Aorta (tissue), 5 donors: ENCODE measurements around the gene DIAPH3. TPM values are rescaled to one million over a fixed set of nuclear protein-coding genes. Genes with fewer than 3 reads are reported as not detected.

Experiments used
- ATAC-seq: fragments of 200-7000 bp; cut with Tn5 transposase; one replicate; pipeline ENCODE4 v1.9.1; 2022; ENCODE audit warnings: moderate library complexity; ENCODE audit not compliant: low FRiP score
- DNase-seq, 2 donors: peaks; one replicate each; pipeline ENCODE4 v3.0.0-alpha.2; 2020
- H3K27ac ChIP-seq, 2 donors: one replicate each; pipeline ENCODE4 v1.5.1; 2013; ENCODE audit warnings: low read length in 2 of 2, mild to moderate bottlenecking in 2 of 2, moderate library complexity in 2 of 2, control low read depth in 1 of 2, inconsistent platforms in 1 of 2, low read depth in 1 of 2
- H3K27me3 ChIP-seq, 2 donors: one replicate each; pipeline ENCODE4 v1.6.1; 2013; ENCODE audit warnings: control low read depth in 1 of 2, low read length in 1 of 2, mild to moderate bottlenecking in 1 of 2, moderate library complexity in 1 of 2; ENCODE audit not compliant: insufficient read depth in 2 of 2, control insufficient read depth in 1 of 2
- H3K36me3 ChIP-seq, 2 donors: one replicate each; pipeline ENCODE4 v1.6.1; 2013; ENCODE audit warnings: control low read depth in 1 of 2, low read length in 1 of 2, mild to moderate bottlenecking in 1 of 2; ENCODE audit not compliant: insufficient read depth in 2 of 2, control insufficient read depth in 1 of 2
- H3K4me1 ChIP-seq, 2 donors: one replicate each; pipeline ENCODE4 v1.6.1; 2013; ENCODE audit warnings: low read length in 2 of 2, control low read depth in 1 of 2, mild to moderate bottlenecking in 1 of 2, moderate library complexity in 1 of 2; ENCODE audit not compliant: insufficient read depth in 2 of 2, control insufficient read depth in 1 of 2
- H3K4me3 ChIP-seq, 2 donors: one replicate each; pipeline ENCODE4 v1.5.1; 2013; ENCODE audit warnings: low read length in 2 of 2, control low read depth in 1 of 2, mild to moderate bottlenecking in 1 of 2
- H3K9me3 ChIP-seq: one replicate; pipeline ENCODE4 v1.6.1; 2013; ENCODE audit warnings: mild to moderate bottlenecking, low read length; ENCODE audit not compliant: control insufficient read depth
- WGBS, 2 donors: extraction: QIAGEN DNeasy Blood & Tissue Kit; methylation state at CpG; one replicate each; pipeline ENCODE4 v1.1.7; 2013; 5-methylcytosine and 5-hydroxymethylcytosine counted together
- intact Hi-C, 2 donors: fragments of 100-400 bp; cut with DNase I; formaldehyde crosslinking; loops; one replicate each; pipeline versions ENCODE4 v1.14.2 to v1.15.0; 2022
- polyA plus RNA-seq, 2 donors: library from polyadenylated mRNA; stranded (reverse); fragments of 200-250 nt; gene quantifications; one replicate each; pipeline ENCODE4 v1.2.3, GENCODE V29; 2013
- total RNA-seq, 2 donors: library from RNA; stranded (reverse); fragmentation: NEBNext Ultra II Directional; extraction: Animal tissue kit (Norgen Biotek cat#: 25700); gene quantifications; one replicate each; pipeline ENCODE4 v1.2.1, GENCODE V29; 2021
- donor health status: healthy with polysubstance abuse.
- donor health status: Bipolar disorder and iron deficiency.
- donor health status: DM: no; HTN: no; CAD: no.
- donor health status: DM: no; HTN: no; CAD: no.
- donor health status: DM: yes; HTN: yes; CAD: no.

DIAPH3 gene
- total and polyA plus RNA-seq, 4 donors: 0.13 to 7.5 (median 3.0) TPM

DNA sequence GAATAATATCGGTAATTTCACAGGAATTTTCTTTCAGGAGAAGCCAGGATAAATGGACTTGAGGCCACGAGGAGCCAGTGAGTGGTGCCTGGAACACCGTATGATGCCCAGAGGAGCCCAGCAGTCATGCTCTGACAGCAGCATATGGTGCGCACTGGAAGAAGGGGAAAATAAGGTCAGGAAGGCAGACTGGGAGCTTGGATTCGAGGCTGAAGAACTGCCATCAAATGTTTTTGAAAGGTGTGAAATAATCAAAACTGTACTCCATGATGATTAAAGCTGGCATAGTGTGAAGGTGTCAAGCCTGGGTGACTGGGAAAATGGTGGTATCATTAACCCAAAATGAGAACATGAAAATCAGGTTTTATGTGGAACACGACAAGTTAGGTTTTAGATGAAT is 374.2 kb downstream of the DIAPH3 start:
- Histone ChIP-seq H3K9me3 (no peaks in the 10 kb centered on the region), H3K36me3 (no peaks in the 10 kb centered on the region), H3K4me3 (no peak overlapping the region), H3K27ac (no peak overlapping the region), H3K4me1 (no peaks in the 10 kb centered on the region), H3K27me3 (no peaks in the 10 kb centered on the region)
- intact Hi-C loops: no loop called here
- DNase-seq: no peak
- WGBS, 2 donors: 83 to 86% methylated on average over 6 of the region's 6 CpGs
- no peak for ATAC-seq

DNA sequence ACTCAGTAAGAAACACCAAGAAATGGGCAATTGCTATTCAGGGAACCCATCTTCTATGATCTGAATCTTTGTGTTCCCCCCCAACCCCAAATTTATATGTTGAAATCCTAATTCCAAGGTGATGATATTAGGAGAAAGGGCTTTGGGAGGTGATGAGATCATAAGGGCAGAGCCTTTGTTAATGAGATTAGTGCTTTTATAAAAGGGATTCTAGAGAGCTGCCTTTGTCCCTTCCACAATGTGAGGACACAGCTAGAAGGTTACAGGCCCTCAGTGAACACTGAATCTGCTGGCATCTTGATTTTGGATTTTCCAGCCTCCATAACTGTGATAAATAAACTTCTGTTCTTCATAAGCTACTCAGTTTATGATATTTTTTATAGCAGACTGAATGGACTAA is 376.0 kb downstream of the DIAPH3 start:
- intact Hi-C loops: no loop called here
- DNase-seq (no peak), ATAC-seq (no peak)
- no peaks in the 10 kb centered on the region for H3K4me1 ChIP-seq
- no peak overlapping the region for H3K27ac ChIP-seq
- no peaks in the 10 kb centered on the region for H3K9me3 ChIP-seq
- no peaks in the 10 kb centered on the region for H3K36me3 ChIP-seq
- H3K27me3 ChIP-seq: no peaks in the 10 kb centered on the region
- no peak overlapping the region for H3K4me3 ChIP-seq

DNA sequence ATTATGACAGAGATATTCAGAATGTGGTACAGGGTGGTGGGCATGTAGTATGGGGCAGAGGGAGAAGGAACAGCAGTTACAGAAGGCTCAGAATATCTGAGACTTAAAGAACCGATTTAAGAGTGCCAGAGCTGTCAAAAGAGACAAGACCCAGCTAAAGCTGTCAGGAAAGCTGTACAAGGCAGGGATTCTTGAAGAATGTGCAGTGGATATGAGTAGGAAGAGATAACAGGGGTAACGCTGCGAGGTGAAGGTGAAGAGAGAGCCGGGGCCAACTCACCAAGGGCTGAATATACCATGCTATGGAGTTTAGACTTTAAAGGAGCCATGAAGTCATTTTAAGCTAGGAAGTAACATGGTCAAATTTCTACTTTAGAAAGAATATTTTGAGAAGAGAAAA is 381.0 kb downstream of the DIAPH3 start:
- 80 to 88% methylated on average over 4 of the region's 4 CpGs for WGBS, 2 donors

DNA sequence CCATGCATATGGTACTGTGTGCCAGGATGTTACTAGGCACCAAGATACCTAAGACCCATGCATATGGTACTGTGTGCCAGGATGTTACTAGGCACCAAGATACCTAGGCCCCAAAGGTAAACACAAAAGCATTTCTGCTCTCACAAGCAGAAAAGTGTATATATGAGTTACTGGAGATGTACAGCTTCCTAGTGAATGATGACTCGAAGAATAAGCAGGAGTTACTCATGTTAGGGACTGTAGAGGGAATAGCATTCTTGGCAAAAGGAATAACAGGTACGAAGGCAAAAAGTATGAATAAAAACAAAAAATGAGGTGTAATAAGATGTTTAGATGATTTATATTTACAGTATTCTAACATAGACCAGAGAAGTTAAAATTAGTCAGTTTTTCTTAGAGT is 383.7 kb downstream of the DIAPH3 start:
- WGBS, 2 donors: 95 to 98% methylated on average over 2 of the region's 2 CpGs
- Histone ChIP-seq H3K36me3 (no peaks in the 10 kb centered on the region), H3K4me1 (no peaks in the 10 kb centered on the region), H3K27me3 (no peaks in the 10 kb centered on the region), H3K27ac (no peak overlapping the region), H3K9me3 (no peaks in the 10 kb centered on the region), H3K4me3 (no peak overlapping the region)
- intact Hi-C loops: no loop called here
- DNase-seq (no peak), ATAC-seq (no peak)

More for the DNA sequence above, 381.0 kb downstream of the DIAPH3 start:
- Histone ChIP-seq H3K36me3 (no peaks in the 10 kb centered on the region), H3K9me3 (no peaks in the 10 kb centered on the region), H3K27me3 (no peaks in the 10 kb centered on the region), H3K27ac (no peak overlapping the region), H3K4me3 (no peak overlapping the region), H3K4me1 (no peaks in the 10 kb centered on the region)
- ATAC-seq (no peak), DNase-seq (no peak)
- intact Hi-C loops: no loop called here

DNA sequence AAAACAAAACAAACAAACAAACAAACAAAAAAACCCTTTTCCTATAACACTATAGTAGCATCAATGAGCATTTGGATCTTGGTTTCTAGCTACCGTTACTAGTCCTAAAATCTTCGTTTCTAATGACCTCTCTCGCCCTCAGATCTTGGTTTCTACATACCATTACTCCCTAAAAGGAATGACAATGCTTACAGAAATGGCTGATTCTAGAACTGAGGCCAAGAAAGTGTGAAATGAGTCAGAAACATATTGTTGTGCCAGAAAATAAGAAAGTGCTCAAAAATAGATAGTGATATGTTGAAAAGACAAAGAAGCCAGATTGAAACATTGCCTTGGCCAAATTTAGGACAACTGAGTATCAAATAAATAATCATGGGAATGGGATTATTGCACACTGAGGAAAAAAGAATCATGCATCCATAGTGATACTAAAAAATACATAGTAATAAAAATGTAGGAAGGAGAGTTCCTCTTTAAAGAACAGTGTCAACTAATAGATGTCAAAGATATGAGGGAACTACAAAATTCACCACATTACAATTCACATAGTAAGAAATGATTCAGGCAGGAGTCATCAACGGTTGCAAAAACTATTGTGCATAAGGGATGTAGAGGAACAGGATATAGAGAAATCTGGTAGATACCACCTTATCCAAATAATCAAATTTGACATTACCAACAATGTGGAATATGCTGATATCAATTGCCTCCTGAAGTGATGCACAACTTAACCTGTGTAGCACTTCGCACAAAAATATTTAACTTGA is 386.6 kb downstream of the DIAPH3 start:
- ATAC-seq: no peak
- Histone ChIP-seq H3K4me1 (no peaks in the 10 kb centered on the region), H3K36me3 (no peaks in the 10 kb centered on the region), H3K27ac (no peak overlapping the region), H3K9me3 (no peaks in the 10 kb centered on the region), H3K27me3 (no peaks in the 10 kb centered on the region), H3K4me3 (no peak overlapping the region)
- WGBS, 2 donors: 77 to 78% methylated on average over 5 of the region's 5 CpGs
- no peak for DNase-seq
- intact Hi-C loops: no loop called here

DNA sequence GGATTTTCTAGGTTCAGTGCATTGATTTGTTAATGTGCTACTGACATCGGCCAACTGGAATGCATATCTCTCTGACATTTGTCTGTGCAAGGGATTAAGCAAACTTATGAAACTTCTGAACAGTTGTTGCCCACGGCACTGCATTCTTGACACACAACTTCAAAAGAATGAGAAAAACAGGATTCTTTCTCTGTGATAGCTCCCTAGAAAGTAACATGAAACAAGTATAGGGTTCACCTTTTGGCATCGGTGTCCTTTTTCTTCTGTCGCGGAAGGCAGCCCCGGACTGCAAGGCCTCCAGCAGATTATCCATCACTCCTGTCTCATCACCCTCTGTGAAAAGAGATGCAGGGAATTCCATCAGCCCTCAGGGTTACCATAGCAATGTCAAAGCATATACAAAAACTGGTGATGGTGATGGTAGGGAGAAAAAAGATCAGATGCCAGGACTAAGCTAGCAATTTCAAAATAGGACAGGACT is 389.2 kb downstream of the DIAPH3 start:
- Histone ChIP-seq H3K36me3 (no peaks in the 10 kb centered on the region), H3K4me3 (no peak overlapping the region), H3K27ac (no peak overlapping the region), H3K4me1 (peaks cover 0 to 3% of the 10 kb centered on the region in 2 donors), H3K9me3 (no peaks in the 10 kb centered on the region), H3K27me3 (no peaks in the 10 kb centered on the region)
- 31 to 35% methylated on average over 6 of the region's 6 CpGs for WGBS, 2 donors
- no peak for DNase-seq
- no peak for ATAC-seq
- intact Hi-C loops: no loop called here

DNA sequence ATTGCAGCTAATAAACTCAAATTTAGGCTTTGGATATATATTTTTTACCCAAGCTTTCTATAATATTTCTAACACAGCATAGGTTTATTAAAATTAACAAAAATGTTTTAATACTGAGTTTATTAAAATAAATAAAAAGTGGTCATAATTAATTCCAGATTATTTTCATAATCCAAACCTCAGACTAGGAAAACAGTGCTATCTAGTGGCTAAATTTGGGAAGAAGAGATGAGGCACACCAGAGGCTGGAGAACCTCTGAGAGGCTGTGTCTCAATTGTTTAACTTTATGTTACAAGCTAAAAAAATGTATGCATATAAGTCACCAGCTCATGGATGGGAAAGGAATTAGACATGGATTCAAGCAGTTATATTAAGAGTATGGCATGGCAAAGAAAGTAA is 392.5 kb downstream of the DIAPH3 start:
- H3K36me3 ChIP-seq: no peaks in the 10 kb centered on the region
- no peak overlapping the region for H3K27ac ChIP-seq
- DNase-seq (no peak), ATAC-seq (no peak)
- H3K9me3 ChIP-seq: no peaks in the 10 kb centered on the region
- intact Hi-C loops: no loop called here
- no peak overlapping the region for H3K4me3 ChIP-seq
- peaks cover 0 to 3% of the 10 kb centered on the region in 2 donors for H3K4me1 ChIP-seq
- no peaks in the 10 kb centered on the region for H3K27me3 ChIP-seq

DNA sequence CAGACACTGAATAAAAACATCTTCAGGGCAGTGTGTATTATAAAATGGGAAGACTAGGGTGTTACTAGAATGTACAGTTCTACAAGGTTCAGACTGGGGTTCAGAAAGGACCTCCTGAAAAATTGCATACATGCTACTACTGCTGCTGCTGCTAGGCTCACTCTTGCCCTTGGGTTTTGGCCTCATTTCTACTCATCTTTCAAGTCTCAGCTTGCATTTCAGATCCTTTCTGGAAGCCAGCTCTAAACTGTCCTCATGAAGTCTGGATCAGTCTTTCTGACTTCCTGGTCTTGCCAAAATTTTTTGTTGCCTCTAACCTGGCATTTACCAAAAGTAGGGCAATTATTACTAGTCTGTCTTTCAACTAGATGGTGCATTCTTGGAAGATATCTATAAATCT is 393.3 kb downstream of the DIAPH3 start:
- DNase-seq: no peak
- H3K4me1 ChIP-seq: peaks cover 0 to 3% of the 10 kb centered on the region in 2 donors
- intact Hi-C loops: no loop called here

DNA sequence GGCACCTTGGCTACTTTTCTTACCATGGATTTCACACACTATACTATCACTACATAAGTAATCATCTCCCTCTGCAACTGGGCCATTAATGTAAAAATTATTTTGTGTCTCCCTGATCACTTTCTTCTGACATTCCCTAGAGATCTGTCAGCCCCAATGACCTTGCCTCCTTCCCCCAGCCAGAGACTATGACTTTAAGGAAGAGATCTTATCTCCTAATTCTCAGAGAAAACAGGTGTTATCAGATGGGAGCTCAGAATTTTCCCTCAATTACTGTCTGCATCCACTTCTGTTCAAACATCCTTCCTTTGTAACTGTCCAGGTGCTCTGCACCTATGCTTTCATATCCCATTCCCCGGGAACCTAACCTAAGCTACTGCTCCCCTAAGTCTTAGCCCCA is 397.5 kb downstream of the DIAPH3 start:
- peaks cover 0 to 3% of the 10 kb centered on the region in 2 donors for H3K4me1 ChIP-seq
- H3K27me3 ChIP-seq: no peaks in the 10 kb centered on the region
- 90 to 98% methylated on average over 1 of the region's 1 CpG for WGBS, 2 donors
- no peaks in the 10 kb centered on the region for H3K36me3 ChIP-seq
- intact Hi-C loops: no loop called here
- no peak overlapping the region for H3K27ac ChIP-seq
- H3K9me3 ChIP-seq: no peaks in the 10 kb centered on the region
- DNase-seq (no peak), ATAC-seq (no peak)
- H3K4me3 ChIP-seq: no peak overlapping the region

More for the DNA sequence above, 393.3 kb downstream of the DIAPH3 start:
- no peaks in the 10 kb centered on the region for H3K36me3 ChIP-seq
- ATAC-seq: no peak
- H3K9me3 ChIP-seq: no peaks in the 10 kb centered on the region
- no peaks in the 10 kb centered on the region for H3K27me3 ChIP-seq
- no peak overlapping the region for H3K4me3 ChIP-seq
- H3K27ac ChIP-seq: no peak overlapping the region
